Measurements from ENCODE around the gene GSN. TPM values are rescaled to one million over a fixed set of nuclear protein-coding genes. Genes with fewer than 3 reads are reported as not detected.

The GSN gene
- total RNA-seq, 2 experiments from 2014 or later: 2.6 to 2.7 TPM

- H3K27ac ChIP-seq (ENCODE audit: low read depth in 1 of 2, low read length in 2 of 2): no peak overlapping the region
- no peaks in the 10 kb centered on the region for H3K4me1 ChIP-seq (ENCODE audit: insufficient read depth, low read length)
- no peak overlapping the region for H3K4me3 ChIP-seq (ENCODE audit: low read length)
- H3K4me3 Mint-ChIP-seq: no peak overlapping the region
- H3K9me3 ChIP-seq (ENCODE audit: control insufficient read depth in 1 of 2, insufficient read depth in 1 of 2, low read length in 2 of 2): peaks cover 3 to 4% of the 10 kb centered on the region in 2 experiments
- DNase-seq: no peak
- TF ChIP-seq CTCF (IDR thresholded peaks at IDR 0.05): no peak
- ChIA-PET CTCF (no interaction called here), POLR2A (interaction anchor here (1.0 kb wide), 1 partner anchor 26 kb away, joined by 3 read pairs; no protein-coding TSS in a partner anchor)
- no peaks in the 10 kb centered on the region for H3K36me3 ChIP-seq (ENCODE audit: insufficient read depth, low read length)
- no peaks in the 10 kb centered on the region for H3K4me1 Mint-ChIP-seq (ENCODE audit: low read depth)
- H3K27me3 Mint-ChIP-seq: no peaks in the 10 kb centered on the region
- ATAC-seq (ENCODE audit: poor library complexity): no peak
- H3K36me3 Mint-ChIP-seq (ENCODE audit: low read depth): no peaks in the 10 kb centered on the region
- no peaks in the 10 kb centered on the region for H3K9me3 Mint-ChIP-seq
- intact Hi-C loops (cut with DNase I, micrococcal nuclease): no loop called here
- no peaks in the 10 kb centered on the region for H3K27me3 ChIP-seq (ENCODE audit: control insufficient read depth in 1 of 2, insufficient read depth in 2 of 2, low read length in 2 of 2)
- no peak overlapping the region for H3K27ac Mint-ChIP-seq
These were observed 28.9 kb upstream of the GSN start for GRCh38 chr9:121239071-121239470.

- no peak for TF ChIP-seq CTCF (IDR thresholded peaks at IDR 0.05)
- ChIA-PET POLR2A (interaction anchor here (1.0 kb wide), 1 partner anchor 26 kb away, joined by 3 read pairs; no protein-coding TSS in a partner anchor), CTCF (no interaction called here)
- no peak for DNase-seq
- Histone ChIP-seq H3K27me3 (ENCODE audit: control insufficient read depth in 1 of 2, insufficient read depth in 2 of 2, low read length in 2 of 2) (no peaks in the 10 kb centered on the region), H3K9me3 (ENCODE audit: control insufficient read depth in 1 of 2, insufficient read depth in 1 of 2, low read length in 2 of 2) (peaks cover 4 to 8% of the 10 kb centered on the region in 2 experiments), H3K36me3 (ENCODE audit: insufficient read depth, low read length) (no peaks in the 10 kb centered on the region), H3K4me1 (ENCODE audit: insufficient read depth, low read length) (no peaks in the 10 kb centered on the region), H3K4me3 (ENCODE audit: low read length) (no peak overlapping the region), H3K27ac (ENCODE audit: low read depth in 1 of 2, low read length in 2 of 2) (no peak overlapping the region)
- ATAC-seq (ENCODE audit: poor library complexity): no peak
- Mint-ChIP-seq H3K27me3 (no peaks in the 10 kb centered on the region), H3K4me3 (no peak overlapping the region), H3K36me3 (ENCODE audit: low read depth) (no peaks in the 10 kb centered on the region), H3K27ac (no peak overlapping the region), H3K4me1 (ENCODE audit: low read depth) (no peaks in the 10 kb centered on the region), H3K9me3 (no peaks in the 10 kb centered on the region)
- intact Hi-C loops (cut with DNase I, micrococcal nuclease): no loop called here
These were observed 28.1 kb upstream of the GSN start for GRCh38 chr9:121239851-121240250.

GRCh38 chr9:121240472-121241135 is 27.4 kb upstream of the GSN start:
- no peaks in the 10 kb centered on the region for H3K36me3 Mint-ChIP-seq (ENCODE audit: low read depth)
- no peaks in the 10 kb centered on the region for H3K36me3 ChIP-seq (ENCODE audit: insufficient read depth, low read length)
- intact Hi-C loops (cut with DNase I, micrococcal nuclease): no loop called here
- no peak overlapping the region for H3K4me3 Mint-ChIP-seq
- no peaks in the 10 kb centered on the region for H3K9me3 Mint-ChIP-seq
- H3K27ac ChIP-seq (ENCODE audit: low read depth in 1 of 2, low read length in 2 of 2): no peak overlapping the region
- peaks cover 4 to 8% of the 10 kb centered on the region in 2 experiments for H3K9me3 ChIP-seq (ENCODE audit: control insufficient read depth in 1 of 2, insufficient read depth in 1 of 2, low read length in 2 of 2)
- no peaks in the 10 kb centered on the region for H3K4me1 ChIP-seq (ENCODE audit: insufficient read depth, low read length)
- POLR2A ChIA-PET: no interaction called here
- ATAC-seq (ENCODE audit: poor library complexity): no peak
- no peaks in the 10 kb centered on the region for H3K27me3 ChIP-seq (ENCODE audit: control insufficient read depth in 1 of 2, insufficient read depth in 2 of 2, low read length in 2 of 2)
- H3K27ac Mint-ChIP-seq: no peak overlapping the region
- no peak overlapping the region for H3K4me3 ChIP-seq (ENCODE audit: low read length)
- CTCF ChIA-PET: no interaction called here
- no peaks in the 10 kb centered on the region for H3K27me3 Mint-ChIP-seq
- no peak for DNase-seq
- H3K4me1 Mint-ChIP-seq (ENCODE audit: low read depth): no peaks in the 10 kb centered on the region
- no peak for TF ChIP-seq CTCF (IDR thresholded peaks at IDR 0.05)

Measured in CD4-positive, alpha-beta T cell (primary cell).